Measurements from ENCODE around the gene CDC73.
"Not testable (repeated sequence)": the region's sequence is repeated elsewhere in the genome, so short reads cannot be mapped to it uniquely, and the experiment has no call there.

The CDC73 gene

GRCh38 chr1:193114485-193115095 is 7.2 kb upstream of the CDC73 start:
- no peak for DNase-seq

- DNase-seq = no peak
Observed at GRCh38 chr1:193115629-193116227, 6.1 kb upstream of the CDC73 start.

- not testable (repeated sequence) for DNase-seq
Observed at GRCh38 chr1:193117167-193117566, 4.7 kb upstream of the CDC73 start.

- DNase-seq = no peak
Observed at GRCh38 chr1:193118194-193118593, 3.6 kb upstream of the CDC73 start.

- DNase-seq = no peak
Observed at GRCh38 chr1:193118803-193119730, 2.8 kb upstream of the CDC73 start.

- DNase-seq = no peak
Observed at GRCh38 chr1:193120604-193121166, 1.1 kb upstream of the CDC73 start.

- no peak for DNase-seq
Observed at GRCh38 chr1:193123751-193124150, 1.9 kb downstream of the CDC73 start.

- no peak for DNase-seq
Observed at GRCh38 chr1:193125369-193125768, 3.5 kb downstream of the CDC73 start.

GRCh38 chr1:193131266-193131860 is 9.5 kb downstream of the CDC73 start:
- DNase-seq = no peak

GRCh38 chr1:193140254-193140653 is 18.4 kb downstream of the CDC73 start:
- DNase-seq = no peak

- no peak for DNase-seq
Observed at GRCh38 chr1:193141804-193142203, 20.0 kb downstream of the CDC73 start.

GRCh38 chr1:193142409-193142808 is 20.6 kb downstream of the CDC73 start:
- no peak for DNase-seq

GRCh38 chr1:193143285-193143684 is 21.5 kb downstream of the CDC73 start:
- no peak for DNase-seq

- no peak for DNase-seq
Observed at GRCh38 chr1:193144361-193144938, 22.6 kb downstream of the CDC73 start.

GRCh38 chr1:193144999-193145398 is 23.2 kb downstream of the CDC73 start:
- no peak for DNase-seq

GRCh38 chr1:193156117-193156821 is 34.4 kb downstream of the CDC73 start:
- no peak for DNase-seq

- no peak for DNase-seq
Observed at GRCh38 chr1:193156822-193157142, 35.0 kb downstream of the CDC73 start.

- no peak for DNase-seq
Observed at GRCh38 chr1:193157360-193157759, 35.5 kb downstream of the CDC73 start.

- no peak for DNase-seq
Observed at GRCh38 chr1:193176113-193176512, 54.3 kb downstream of the CDC73 start.

GRCh38 chr1:193176788-193177187 is 55.0 kb downstream of the CDC73 start:
- no peak for DNase-seq

GRCh38 chr1:193179094-193179493 is 57.3 kb downstream of the CDC73 start:
- DNase-seq = no peak

- DNase-seq = no peak
Observed at GRCh38 chr1:193181536-193181935, 59.7 kb downstream of the CDC73 start.

Data from left hindlimb (tissue), 1 donor.